ENCODE measurements around the gene PSMB5. TPM values are rescaled to one million over a fixed set of nuclear protein-coding genes. Genes with fewer than 3 reads are reported as not detected.
A peak's percentile ranks its signal among the peaks of the same experiment; 100 is the strongest.

PSMB5 gene
- total and polyA plus RNA-seq, 2 experiments from 2014 or later, result 124 to 326 TPM

DNA sequence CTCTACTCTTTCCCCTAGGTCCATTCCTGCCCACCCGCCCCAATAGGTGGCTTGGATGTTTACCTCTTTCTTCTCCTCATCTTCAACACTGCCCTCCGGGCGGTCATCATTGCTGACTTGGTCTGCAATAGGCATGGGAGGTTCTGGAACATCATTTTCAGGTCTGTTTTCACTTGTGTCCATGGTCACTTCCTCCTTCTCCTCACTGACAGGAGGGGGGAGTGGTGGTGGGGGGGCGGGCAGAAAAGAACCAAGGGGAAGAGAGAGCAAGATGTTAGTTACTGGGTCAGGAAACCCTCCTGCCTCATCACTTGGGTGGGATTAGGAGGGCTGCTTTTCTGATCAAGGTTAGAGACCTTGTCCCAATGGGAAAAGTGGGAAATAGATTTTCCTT, 34.7 kb upstream of the PSMB5 start:
- no peaks in the 10 kb centered on the region for H3K27me3 ChIP-seq
- H3K4me1 ChIP-seq (ENCODE audit: low read depth), result peaks cover 25% of the 10 kb centered on the region
- H3K27ac ChIP-seq, result peak overlapping the region; percentile 90
- no peak for DNase-seq (ENCODE audit: low read depth in 1 of 2, low spot score in 1 of 2)
- H3K4me3 ChIP-seq, result no peak overlapping the region
- H3K9me3 ChIP-seq (ENCODE audit: low read depth), result no peaks in the 10 kb centered on the region
- TF ChIP-seq, protein P1, sequence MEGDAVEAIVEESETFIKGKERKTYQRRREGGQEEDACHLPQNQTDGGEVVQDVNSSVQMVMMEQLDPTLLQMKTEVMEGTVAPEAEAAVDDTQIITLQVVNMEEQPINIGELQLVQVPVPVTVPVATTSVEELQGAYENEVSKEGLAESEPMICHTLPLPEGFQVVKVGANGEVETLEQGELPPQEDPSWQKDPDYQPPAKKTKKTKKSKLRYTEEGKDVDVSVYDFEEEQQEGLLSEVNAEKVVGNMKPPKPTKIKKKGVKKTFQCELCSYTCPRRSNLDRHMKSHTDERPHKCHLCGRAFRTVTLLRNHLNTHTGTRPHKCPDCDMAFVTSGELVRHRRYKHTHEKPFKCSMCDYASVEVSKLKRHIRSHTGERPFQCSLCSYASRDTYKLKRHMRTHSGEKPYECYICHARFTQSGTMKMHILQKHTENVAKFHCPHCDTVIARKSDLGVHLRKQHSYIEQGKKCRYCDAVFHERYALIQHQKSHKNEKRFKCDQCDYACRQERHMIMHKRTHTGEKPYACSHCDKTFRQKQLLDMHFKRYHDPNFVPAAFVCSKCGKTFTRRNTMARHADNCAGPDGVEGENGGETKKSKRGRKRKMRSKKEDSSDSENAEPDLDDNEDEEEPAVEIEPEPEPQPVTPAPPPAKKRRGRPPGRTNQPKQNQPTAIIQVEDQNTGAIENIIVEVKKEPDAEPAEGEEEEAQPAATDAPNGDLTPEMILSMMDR (IDR thresholded peaks at IDR 0.05; ENCODE audit: low read depth, low read length), result no peak
- peaks cover 33% of the 10 kb centered on the region for H3K36me3 ChIP-seq

DNA sequence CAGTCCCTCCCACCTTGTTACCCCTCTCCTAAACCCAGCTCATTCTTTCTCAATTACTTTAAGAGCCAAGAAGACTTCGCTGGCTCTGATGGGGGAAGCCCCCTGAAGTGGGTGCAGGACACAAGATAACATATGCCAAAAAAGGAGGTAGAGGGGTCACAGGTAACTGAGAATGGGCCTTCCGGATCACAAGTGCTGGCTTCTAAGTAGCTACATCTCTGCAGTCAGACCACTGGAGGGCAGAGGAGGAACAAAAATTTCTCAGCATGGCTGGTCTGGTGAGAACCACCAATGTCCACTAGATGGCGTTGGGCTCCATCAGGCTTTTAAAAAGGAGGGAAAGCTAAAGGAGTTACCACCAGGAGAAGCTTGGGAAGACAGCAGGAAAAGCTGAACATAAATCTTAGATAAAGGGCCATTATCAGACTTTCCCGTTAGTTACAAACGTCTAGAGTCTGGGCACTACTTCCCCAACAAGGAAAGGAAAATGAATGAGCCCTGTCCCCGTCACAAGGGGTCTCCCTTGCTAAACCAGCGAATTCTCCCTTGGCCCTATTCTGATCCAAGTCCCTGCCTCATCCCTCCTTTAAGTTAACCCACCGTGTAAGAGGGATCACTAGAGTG, 34.2 kb upstream of the PSMB5 start:
- peaks cover 25% of the 10 kb centered on the region for H3K4me1 ChIP-seq (ENCODE audit: low read depth)
- peak; percentile 91 to 95 for DNase-seq (ENCODE audit: low read depth in 1 of 2, low spot score in 1 of 2)
- no peaks in the 10 kb centered on the region for H3K9me3 ChIP-seq (ENCODE audit: low read depth)
- H3K27ac ChIP-seq, result peak overlapping the region; percentile 90
- peaks cover 38% of the 10 kb centered on the region for H3K36me3 ChIP-seq
- no peaks in the 10 kb centered on the region for H3K27me3 ChIP-seq
- H3K4me3 ChIP-seq, result no peak overlapping the region
- TF ChIP-seq, protein P1 (IDR thresholded peaks at IDR 0.05; ENCODE audit: low read depth, low read length), result peak; percentile 100

DNA sequence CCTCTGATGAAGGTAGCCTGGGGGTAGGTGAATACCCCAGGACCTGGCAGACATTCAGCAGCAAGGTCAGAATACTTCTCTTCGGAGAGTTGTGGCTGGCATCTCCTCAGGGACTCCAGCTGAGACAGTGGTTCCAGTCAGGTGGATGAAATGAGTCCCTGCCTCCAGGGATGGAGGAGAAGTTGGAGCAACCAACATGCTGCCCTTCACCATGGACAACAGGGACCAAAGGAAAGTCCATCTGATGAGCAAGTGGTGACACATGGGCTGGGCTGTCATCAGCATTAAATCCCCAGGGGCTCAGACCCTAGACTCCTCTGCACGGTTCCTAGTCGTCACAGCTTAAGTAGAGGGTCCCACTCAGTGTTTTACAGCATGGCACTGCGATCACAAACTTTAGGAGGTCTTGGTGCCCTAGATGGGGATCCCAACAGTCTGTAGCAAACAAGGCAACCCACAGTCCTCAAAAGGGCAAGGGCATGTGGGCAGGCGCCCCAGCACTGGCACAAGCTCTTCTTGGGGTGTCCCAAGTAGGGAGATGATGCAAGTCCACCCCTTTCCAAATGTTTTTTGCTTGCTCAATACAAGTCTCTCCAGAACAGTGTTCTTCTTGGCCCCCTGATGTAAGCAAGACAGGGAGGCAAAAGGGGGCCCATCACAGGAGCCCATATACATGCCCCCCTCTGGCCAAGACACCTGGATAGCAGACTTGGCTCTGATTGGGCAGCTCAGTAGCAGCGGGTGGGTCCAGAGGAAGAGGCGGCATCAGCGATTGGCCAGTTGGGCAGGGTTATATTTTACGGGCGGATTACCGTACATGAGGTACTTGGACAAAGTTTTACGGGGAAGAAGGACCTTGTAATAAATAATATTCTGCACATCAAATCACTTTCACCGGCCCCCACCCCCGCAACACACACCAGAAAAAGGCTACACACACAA, 33.4 kb upstream of the PSMB5 start:
- Histone ChIP-seq H3K9me3 (ENCODE audit: low read depth) (no peaks in the 10 kb centered on the region), H3K27ac (peak overlapping the region; percentile 44), H3K4me3 (no peak overlapping the region), H3K36me3 (peaks cover 46% of the 10 kb centered on the region), H3K27me3 (no peaks in the 10 kb centered on the region), H3K4me1 (ENCODE audit: low read depth) (peaks cover 23% of the 10 kb centered on the region)
- no peak for DNase-seq (ENCODE audit: low read depth in 1 of 2, low spot score in 1 of 2)
- TF ChIP-seq, protein P1 (IDR thresholded peaks at IDR 0.05; ENCODE audit: low read depth, low read length), result no peak

DNA sequence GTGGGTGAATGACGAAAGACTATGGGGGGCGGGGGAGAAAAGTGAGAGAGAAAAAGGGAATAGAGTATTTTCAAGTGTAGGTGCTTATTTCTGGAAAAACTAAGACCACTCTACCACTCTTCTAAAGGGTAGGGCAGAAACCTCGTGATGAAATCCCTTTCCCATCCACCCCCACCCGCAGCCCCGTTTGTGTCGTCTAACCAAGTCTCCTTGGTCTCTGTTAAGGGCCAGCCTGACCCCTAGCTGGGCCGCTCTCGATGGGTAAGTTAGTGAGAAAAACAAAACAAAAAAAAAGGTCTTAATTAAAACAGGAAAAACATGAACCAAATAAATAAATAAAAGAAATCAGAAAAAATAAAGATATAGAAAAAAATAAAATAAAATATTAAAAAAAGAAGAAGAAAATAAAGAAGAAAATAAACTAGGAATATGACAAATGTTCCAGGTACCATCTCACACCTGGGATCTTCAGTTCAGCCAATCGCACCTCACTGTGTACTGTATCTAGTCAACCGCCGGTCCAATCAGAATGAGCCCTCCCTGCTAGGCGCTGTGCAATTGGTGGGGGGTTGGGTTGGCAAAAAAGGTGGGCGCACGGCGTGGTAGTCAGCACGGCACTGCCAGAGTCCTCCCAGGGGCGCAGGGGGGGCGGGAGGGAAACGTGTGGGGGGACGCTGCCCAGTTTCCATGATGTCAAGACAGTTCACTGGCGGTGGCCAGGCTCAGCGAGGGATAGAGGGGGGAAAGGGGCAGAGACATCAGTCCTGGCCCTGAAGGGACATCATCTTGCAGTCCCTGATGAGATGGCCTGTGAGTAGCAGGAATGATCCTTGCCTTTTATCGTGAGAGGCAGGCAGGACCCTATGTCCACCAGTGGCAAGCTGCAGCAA, 32.4 kb upstream of the PSMB5 start:
- DNase-seq (ENCODE audit: low read depth in 1 of 2, low spot score in 1 of 2), result no peak
- peaks cover 56% of the 10 kb centered on the region for H3K36me3 ChIP-seq
- no peak overlapping the region for H3K4me3 ChIP-seq
- H3K27ac ChIP-seq, result no peak overlapping the region
- TF ChIP-seq, protein P1 (IDR thresholded peaks at IDR 0.05; ENCODE audit: low read depth, low read length), result no peak
- peaks cover 13% of the 10 kb centered on the region for H3K4me1 ChIP-seq (ENCODE audit: low read depth)
- H3K27me3 ChIP-seq, result no peaks in the 10 kb centered on the region
- no peaks in the 10 kb centered on the region for H3K9me3 ChIP-seq (ENCODE audit: low read depth)

DNA sequence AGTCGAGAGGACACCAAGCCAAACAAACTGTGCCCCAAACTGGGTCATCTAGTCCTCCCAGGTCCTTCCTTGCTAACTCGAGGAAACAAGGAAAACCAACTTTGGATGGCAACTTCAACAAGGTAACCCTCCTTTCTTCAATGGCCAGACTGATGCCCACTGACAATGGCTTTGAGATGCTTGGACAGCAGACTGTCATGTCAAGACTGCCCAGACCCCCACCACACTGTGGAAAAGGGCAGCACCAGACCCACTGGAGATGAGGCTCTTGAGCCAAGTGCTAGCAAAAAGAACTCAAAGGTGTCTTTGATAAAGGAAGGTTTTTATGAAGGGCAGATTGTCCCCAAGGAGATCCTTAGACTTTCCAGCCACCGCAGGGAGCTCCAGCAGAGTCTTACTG, 31.7 kb upstream of the PSMB5 start:
- Histone ChIP-seq H3K36me3 (peaks cover 59% of the 10 kb centered on the region), H3K4me1 (ENCODE audit: low read depth) (peaks cover 8% of the 10 kb centered on the region), H3K4me3 (no peak overlapping the region), H3K9me3 (ENCODE audit: low read depth) (no peaks in the 10 kb centered on the region), H3K27ac (no peak overlapping the region), H3K27me3 (no peaks in the 10 kb centered on the region)
- TF ChIP-seq, protein P1 (IDR thresholded peaks at IDR 0.05; ENCODE audit: low read depth, low read length), result no peak
- no peak for DNase-seq (ENCODE audit: low read depth in 1 of 2, low spot score in 1 of 2)
